Middle frontal gyrus (tissue), 1 donor: Measurements from ENCODE around the gene CPT1C.

ENCODE experiments used
- DNase-seq: peaks from one replicate; pipeline ENCODE4 v3.0.0-alpha.2; 2015; ENCODE audit warnings: low spot score; ENCODE audit errors: extremely low spot score

CPT1C gene

GRCh38 chr19:49660338-49660961 is 30.5 kb upstream of the CPT1C start:
- no peak for DNase-seq

DNA sequence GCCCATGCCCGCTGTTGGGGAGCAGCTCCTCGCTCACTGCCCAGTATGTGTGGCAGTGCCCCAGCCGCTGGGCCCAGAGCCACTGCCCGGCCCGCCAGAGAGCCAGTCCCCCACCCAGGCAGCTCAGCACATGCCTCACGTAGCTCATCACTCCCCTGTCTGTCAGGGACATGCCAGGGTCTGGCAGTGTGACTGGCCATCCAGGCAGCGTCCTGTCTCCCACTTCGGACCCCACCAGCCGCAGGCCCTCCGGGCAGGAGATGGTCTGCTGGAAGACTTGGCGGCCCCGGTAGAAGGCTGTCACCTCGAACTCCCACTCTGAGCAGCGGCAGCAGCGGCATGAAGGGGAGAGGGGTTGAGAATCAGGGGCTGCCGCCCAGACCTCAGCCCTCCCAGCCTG is 28.9 kb upstream of the CPT1C start:
- no peak for DNase-seq

DNA sequence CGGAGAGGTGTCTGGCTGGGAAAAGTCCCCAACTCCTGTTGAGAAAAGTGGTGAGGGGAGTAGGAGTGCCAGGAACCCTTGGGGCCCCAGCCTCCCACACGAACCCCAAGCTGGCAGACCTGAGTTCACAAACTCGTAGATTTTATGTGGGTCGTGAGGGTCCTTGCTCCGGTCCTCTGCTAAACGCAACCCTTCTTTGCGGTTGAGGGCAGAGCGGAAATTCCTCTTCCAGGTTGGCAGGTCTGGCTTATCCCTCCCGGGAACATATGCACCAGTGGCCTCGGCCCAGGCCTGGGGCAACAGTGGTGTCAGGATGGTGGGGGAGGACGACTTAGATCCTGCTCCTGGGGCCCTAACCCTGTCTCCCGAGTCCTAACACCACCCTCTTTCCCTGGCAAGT is 27.7 kb upstream of the CPT1C start:
- no peak for DNase-seq

DNA sequence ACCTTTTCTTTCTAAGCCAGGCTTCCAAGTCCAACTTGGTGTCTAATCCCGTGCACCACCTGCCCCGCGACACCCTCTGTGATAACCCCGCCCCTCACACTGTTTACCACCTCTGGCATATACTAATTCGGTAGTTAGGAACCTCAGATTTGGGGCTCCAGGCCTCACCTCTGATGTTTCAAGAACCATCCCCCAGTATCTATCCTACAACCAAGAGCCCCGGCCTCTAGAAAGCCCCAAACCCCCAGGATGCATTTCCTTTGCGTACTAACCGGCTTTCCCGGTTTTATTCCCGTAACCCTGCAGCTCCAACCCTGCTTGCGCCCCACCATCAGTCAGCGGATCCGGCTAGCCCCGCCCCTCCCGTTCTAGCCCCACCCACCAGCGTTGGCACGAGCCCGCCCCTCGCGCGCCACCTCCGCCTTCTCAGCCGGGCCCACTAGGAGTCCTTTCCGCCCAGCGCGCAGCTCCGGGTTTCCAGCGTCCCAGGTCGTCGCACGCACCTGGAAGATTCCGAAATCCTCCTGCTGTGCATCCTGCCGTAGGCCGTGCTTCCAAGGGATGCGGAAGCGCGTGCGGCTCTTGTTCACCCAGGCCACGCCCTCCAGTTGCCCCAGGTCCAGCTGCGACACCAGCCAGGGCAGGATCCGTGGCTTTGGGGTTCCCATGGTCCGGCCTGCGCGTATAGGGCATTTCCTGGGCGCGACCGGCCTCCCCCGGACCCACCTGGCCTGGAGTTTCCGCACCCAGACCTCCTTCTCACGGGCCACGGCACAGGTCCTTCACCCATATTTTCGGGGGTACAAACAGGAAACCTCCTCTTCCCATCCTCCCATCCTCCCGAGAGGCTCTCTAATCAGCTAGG is 26.5 kb upstream of the CPT1C start:
- peak; percentile 64 for DNase-seq

DNA sequence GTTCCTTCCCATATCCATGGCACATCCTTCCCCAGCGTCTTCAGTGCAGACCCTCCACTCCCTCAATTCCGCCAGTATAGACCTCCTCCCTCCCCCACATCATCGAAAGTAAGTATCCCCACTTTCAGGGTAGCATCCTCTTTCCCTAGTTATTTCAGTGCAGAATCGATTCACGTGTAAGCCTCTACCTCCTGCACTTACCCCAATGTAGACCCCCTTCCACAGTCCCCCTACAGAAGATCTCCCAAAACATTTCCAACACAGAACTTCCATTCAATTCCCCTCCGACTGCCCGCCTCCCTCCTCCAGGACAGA is 25.9 kb upstream of the CPT1C start:
- no peak for DNase-seq

DNA sequence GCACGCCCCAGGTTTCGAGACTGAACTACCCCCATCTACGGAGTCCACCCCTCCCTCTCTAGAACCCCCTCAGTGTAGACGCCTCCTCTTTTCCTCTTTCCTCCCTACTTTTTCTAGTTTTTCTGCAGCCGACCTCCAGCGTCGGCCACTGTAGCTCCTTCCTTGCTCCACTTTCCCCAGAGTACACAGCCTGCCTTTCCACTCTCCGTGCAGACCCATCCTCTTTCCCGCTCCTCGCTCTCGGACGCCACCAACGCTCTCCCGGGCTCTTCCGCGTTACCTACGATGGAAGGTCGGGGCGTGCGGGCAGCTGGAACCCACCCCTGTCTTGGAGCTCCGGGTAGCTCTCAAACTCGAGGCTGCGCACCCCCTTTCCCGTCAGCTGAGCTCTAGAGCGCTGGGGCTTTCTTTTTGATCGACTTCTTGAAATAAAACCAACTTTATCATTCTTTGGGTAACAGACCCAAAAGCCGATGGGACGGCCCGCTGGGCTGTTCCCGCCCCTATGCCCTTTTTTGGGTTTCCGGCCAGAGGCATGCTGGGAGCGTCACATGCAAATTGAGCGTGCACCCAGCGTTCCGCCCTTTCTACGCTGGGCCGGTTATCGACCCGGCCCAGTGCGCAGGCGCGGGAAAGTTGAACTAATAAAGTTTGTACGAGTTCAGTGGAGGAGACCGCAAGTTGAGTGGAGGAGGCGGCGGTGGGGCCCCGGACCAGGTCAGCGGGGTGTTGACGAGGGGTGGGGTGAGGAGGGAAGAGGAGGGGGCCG is 25.4 kb upstream of the CPT1C start, which contains the start of the genes BCL2L12 and IRF3:
BCL2L12 (plus strand) TSS at position 583 of the 769 bp plus-strand sequence. CDS start 760 bp downstream, outside the sequence.
IRF3 (minus strand) TSS at position 507 of the 769 bp plus-strand sequence. CDS start 1,019 bp downstream, outside the sequence.
- peak; percentile 88 for DNase-seq

GRCh38 chr19:49666120-49666444 is 24.8 kb upstream of the CPT1C start:
- DNase-seq = no peak

GRCh38 chr19:49667473-49667872 is 23.4 kb upstream of the CPT1C start:
- DNase-seq = no peak

- no peak for DNase-seq
These were observed 21.4 kb upstream of the CPT1C start for GRCh38 chr19:49669516-49669915.

- peak; percentile 40 for DNase-seq
These were observed 18.6 kb upstream of the CPT1C start for GRCh38 chr19:49672131-49672919.

GRCh38 chr19:49676136-49676783 is 14.7 kb upstream of the CPT1C start:
- DNase-seq = peak; percentile 48

- DNase-seq = peak; percentile 100
These were observed 14.1 kb upstream of the CPT1C start for GRCh38 chr19:49676784-49677230.

- DNase-seq = no peak
These were observed 13.6 kb upstream of the CPT1C start, which contains the start of gene PRMT1 for GRCh38 chr19:49677231-49677900. Gene PRMT1 (plus strand): TSS chr19:49677271. CDS start chr19:49677281, 10 bp downstream.

DNA sequence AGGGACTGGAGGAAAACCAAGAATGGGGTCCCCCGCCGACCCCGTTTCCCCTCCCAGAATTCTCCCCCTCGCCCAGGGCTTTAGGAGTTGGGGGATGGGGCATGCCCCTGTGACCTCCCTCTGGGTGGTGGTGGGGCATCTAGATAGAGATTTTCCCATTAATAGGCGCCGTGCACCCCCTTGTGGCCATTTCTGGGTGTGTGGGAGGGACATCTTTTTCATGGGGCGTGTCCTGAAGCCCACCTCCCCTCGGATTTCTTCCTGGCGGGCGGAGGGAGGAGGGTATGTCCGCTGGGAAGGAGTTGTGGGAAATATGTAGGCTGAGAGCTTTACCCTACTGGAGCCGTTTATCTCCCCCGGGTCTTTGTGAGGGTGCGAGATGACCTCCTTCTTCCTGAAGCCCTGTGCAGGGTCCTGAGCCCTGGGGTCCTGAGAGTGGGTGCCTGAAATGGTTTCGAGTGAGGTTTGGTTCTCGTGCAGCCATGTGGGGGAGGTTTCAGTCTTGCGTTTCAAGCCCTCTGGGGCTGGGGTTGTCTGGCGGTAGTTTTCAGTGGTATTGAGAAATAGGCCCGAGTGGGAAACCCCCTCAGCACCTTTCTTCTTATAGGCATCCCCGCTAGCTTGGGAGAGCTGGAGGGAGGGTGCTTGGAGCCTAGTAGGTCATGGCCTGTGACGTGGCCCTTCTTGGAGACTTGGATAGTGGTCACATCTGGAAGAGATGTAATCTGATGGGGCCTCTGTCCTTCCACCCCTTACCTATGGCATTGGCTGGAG is 12.8 kb upstream of the CPT1C start:
- DNase-seq = no peak

DNA sequence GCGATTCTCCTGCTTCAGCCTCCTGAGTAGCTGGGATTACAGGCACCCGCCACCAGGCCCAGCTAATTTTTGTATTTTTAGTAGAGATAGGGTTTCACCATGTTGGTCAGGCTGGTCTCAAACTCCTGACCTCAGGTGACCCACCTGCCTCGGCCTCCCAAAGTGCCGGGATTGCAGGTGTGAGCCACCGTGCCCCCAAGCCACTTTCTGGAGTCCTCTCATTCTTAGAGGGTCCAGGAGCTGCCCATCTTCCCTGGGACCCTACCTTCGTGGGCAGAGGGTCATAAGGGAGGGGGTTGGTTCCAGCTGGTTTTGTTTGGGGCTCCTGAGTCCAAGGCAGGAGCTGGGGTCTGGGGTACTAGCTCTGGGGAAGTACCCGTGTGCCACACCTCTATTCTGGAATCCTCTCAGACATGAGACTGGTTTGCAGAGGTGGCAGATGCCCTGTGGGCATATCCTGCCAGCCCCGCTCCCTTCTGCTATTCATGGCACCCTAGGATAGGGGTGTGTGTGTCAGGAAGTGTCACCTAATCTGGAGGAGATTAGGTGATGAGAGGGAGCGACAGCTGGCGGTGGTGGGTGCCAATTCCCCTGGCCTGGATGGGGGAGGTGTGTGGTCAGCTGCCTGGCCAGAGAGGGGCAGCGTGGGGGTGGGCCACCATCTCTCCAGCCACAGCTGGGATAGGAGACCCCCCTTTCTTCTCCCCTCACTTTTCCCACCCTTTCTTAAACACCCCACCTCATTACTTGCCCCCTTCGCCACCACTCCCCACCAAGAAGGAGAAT is 11.7 kb upstream of the CPT1C start:
- DNase-seq = no peak

DNA sequence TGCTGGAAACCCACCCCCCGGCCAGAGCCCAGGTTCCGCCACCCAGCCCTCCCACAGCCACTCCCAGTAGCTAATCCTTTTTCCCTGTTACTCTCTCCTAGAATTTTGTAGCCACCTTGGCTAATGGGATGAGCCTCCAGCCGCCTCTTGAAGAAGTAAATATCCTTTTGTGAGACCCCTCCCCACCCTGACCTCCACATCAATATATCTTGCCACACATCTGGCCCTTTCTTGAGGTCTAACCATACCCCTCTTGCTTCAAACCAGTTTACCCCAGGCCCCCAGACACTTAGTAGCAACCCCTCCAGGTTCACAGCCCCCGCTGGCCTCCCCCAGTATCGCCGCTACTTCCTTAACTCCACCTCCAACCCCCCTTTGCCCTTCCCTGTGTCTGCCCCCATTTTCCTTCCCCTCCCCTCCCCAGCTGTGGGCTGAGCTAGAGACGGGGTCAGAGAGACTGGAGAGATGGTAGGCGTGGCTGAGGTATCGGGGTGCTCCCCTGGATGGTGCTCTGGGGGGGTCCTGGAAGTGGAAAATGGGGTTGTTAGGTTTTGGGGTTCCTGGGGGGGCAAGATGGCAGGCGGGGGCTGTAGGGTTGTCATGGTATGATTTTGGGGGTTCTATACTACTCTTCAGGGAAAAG is 11.0 kb upstream of the CPT1C start:
- DNase-seq = no peak

DNA sequence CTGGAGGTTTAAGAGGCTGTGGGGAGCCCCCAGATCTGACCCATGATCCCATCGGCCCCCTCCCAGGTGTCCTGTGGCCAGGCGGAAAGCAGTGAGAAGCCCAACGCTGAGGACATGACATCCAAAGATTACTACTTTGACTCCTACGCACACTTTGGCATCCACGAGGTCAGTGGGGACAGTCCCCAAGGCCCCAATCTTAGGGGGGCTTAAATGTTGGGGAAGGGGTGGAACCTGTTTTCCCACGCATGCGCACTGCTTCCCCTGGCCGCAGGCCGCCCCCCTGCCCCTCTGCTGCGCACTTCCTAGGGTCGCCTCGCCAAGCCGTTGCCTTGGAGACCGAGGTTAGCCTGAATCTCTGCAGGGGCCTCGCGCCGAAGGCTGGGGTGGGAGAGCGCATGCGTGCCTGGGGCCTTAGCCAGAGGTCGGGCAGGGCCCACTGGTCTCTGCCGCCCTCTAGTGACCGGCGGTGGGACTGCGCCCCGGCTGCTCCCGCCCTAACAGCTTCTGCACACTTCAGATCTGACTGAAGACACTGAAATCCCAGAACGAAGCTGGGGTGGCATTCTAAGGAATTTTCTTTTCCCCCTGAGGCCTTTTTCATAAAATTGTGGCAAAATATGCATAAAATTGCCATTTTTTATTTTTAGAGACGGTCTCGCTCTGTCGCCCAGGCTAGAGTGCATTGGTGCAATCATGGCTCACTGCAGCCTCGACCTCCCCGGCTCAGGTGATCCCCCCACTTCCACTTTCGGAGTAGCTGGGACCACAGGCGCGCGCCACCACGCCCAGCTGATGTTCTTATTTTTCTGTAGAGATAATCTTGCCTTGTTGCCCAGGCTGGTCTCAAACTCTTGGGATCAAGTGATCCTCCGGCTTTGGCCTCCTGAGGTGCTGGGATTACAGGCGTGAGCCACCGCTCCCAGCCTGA is 10.2 kb upstream of the CPT1C start:
- peak; percentile 73 for DNase-seq
